Liver (tissue), 9 donors: Measurements from ENCODE around the gene ENTREP3. TPM values are rescaled to one million over a fixed set of nuclear protein-coding genes. Genes with fewer than 3 reads are reported as not detected.

Experiments used
- DNase-seq: peaks from one replicate; pipeline ENCODE4 v3.0.0-alpha.2; 2017; ENCODE audit warnings: low spot score
- H3K27ac ChIP-seq, 2 donors: one replicate each; pipeline ENCODE4 v1.7.0; 2013; ENCODE audit warnings: inconsistent platforms in 2 of 2, low read length in 2 of 2, control low read depth in 1 of 2, low read depth in 1 of 2, mild to moderate bottlenecking in 1 of 2
- H3K27me3 ChIP-seq, 4 donors: one replicate each; pipeline versions ENCODE4 v1.6.1 to v1.7.0; 2013; ENCODE audit warnings: low read length in 3 of 4, inconsistent platforms in 1 of 4, mild to moderate bottlenecking in 1 of 4, moderate library complexity in 1 of 4; ENCODE audit not compliant: control insufficient read depth in 4 of 4, insufficient read depth in 4 of 4
- H3K36me3 ChIP-seq, 4 donors: one replicate each; pipeline versions ENCODE4 v1.6.1 to v1.7.0; 2013; ENCODE audit warnings: low read length in 3 of 4, mild to moderate bottlenecking in 3 of 4, low read depth in 1 of 4, moderate library complexity in 1 of 4; ENCODE audit not compliant: control insufficient read depth in 4 of 4, insufficient read depth in 3 of 4
- H3K4me1 ChIP-seq, 4 donors: one replicate each; pipeline versions ENCODE4 v1.6.1 to v1.7.0; 2013; ENCODE audit warnings: low read length in 3 of 4, mild to moderate bottlenecking in 3 of 4, moderate library complexity in 1 of 4; ENCODE audit not compliant: control insufficient read depth in 4 of 4, insufficient read depth in 4 of 4
- H3K4me3 ChIP-seq, 3 donors: one replicate each; pipeline versions ENCODE4 v1.6.1 to v1.7.0; 2013; ENCODE audit warnings: low read length in 3 of 3, control low read depth in 1 of 3, low read depth in 1 of 3, mild to moderate bottlenecking in 1 of 3
- H3K9ac ChIP-seq, 2 donors: one replicate each; pipeline ENCODE4 v1.7.0; 2013; ENCODE audit warnings: low read length in 2 of 2, mild to moderate bottlenecking in 2 of 2, moderate library complexity in 2 of 2, control low read depth in 1 of 2, low read depth in 1 of 2
- H3K9me3 ChIP-seq, 4 donors: one replicate each; pipeline versions ENCODE4 v1.6.1 to v1.7.0; 2013; ENCODE audit warnings: low read length in 3 of 4; ENCODE audit not compliant: control insufficient read depth in 4 of 4
- CTCF ChIP-seq: fragments of 150-350 bp; IDR thresholded peaks from 2 replicates; pipeline ENCODE4 v1.5.1; 2017; ENCODE audit warnings: improper control_type of control experiment, low read depth, low read length; ENCODE audit not compliant: missing input control
- EGR1 ChIP-seq, 2 donors: IDR thresholded peaks; 2 replicates each; pipeline ENCODE4 v1.6.1; 2016 to 2018; ENCODE audit warnings: antibody characterized with exemption in 2 of 2, low read depth in 2 of 2
- FOXA1 ChIP-seq: IDR thresholded peaks from 2 replicates; pipeline ENCODE4 v1.6.1; 2016; ENCODE audit warnings: antibody characterized with exemption
- GABPA ChIP-seq, 2 donors: IDR thresholded peaks in 1 of 2; conservative IDR thresholded peaks in 1 of 2; 2 replicates each; pipeline ENCODE4 v1.6.1; 2016; ENCODE audit warnings: antibody characterized with exemption in 2 of 2, mild to moderate bottlenecking in 1 of 2, moderate library complexity in 1 of 2
- HNF4A ChIP-seq, 2 donors: conservative IDR thresholded peaks; 2 replicates each; pipeline ENCODE4 v1.6.1; 2016; ENCODE audit warnings: antibody characterized with exemption in 2 of 2, mild to moderate bottlenecking in 2 of 2
- JUND ChIP-seq, 2 donors: IDR thresholded peaks; 2 replicates each; pipeline ENCODE4 v1.6.1; 2016; ENCODE audit warnings: antibody characterized with exemption in 2 of 2
- MAX ChIP-seq: IDR thresholded peaks from 2 replicates; pipeline ENCODE4 v1.6.1; 2016; ENCODE audit warnings: antibody characterized with exemption
- NR2F2 ChIP-seq: IDR thresholded peaks from 2 replicates; pipeline ENCODE4 v1.6.1; 2016; ENCODE audit warnings: antibody characterized with exemption
- RAD21 ChIP-seq, 2 donors: IDR thresholded peaks; 2 replicates each; pipeline ENCODE4 v1.6.1; 2016; ENCODE audit warnings: antibody characterized with exemption in 2 of 2, mild to moderate bottlenecking in 2 of 2
- REST ChIP-seq: IDR thresholded peaks from 2 replicates; pipeline ENCODE4 v1.6.1; 2016; ENCODE audit warnings: antibody characterized with exemption, mild to moderate bottlenecking
- RXRA ChIP-seq, 2 donors: IDR thresholded peaks; 2 replicates each; pipeline ENCODE4 v1.6.1; 2017 to 2018; ENCODE audit warnings: antibody characterized with exemption in 2 of 2, mild to moderate bottlenecking in 1 of 2
- SP1 ChIP-seq: IDR thresholded peaks from 2 replicates; pipeline ENCODE4 v1.6.1; 2018; ENCODE audit warnings: antibody characterized with exemption, mild to moderate bottlenecking
- TAF1 ChIP-seq: conservative IDR thresholded peaks from 2 replicates; pipeline ENCODE4 v1.6.1; 2016; ENCODE audit warnings: antibody characterized with exemption, mild to moderate bottlenecking
- YY1 ChIP-seq: IDR thresholded peaks from 2 replicates; pipeline ENCODE4 v1.6.1; 2016; ENCODE audit warnings: antibody characterized with exemption, mild to moderate bottlenecking
- ZBTB33 ChIP-seq: IDR thresholded peaks from 2 replicates; pipeline ENCODE4 v1.6.1; 2016; ENCODE audit warnings: antibody characterized with exemption
- WGBS: extraction: QIAGEN DNeasy Blood & Tissue Kit; methylation state at CpG from one replicate; pipeline ENCODE4 v1.1.7; 2013; 5-methylcytosine and 5-hydroxymethylcytosine counted together
- polyA plus RNA-seq, 2 donors: library from polyadenylated mRNA; stranded (reverse) in 1 of 2; unstranded in 1 of 2; fragments of 200-250 nt in 1 of 2; fragments of >200 nt in 1 of 2; fragmentation: Nextera tagmentation in 1 of 2; extraction: Ambion mirVana in 1 of 2; gene quantifications; one replicate each; pipeline versions ENCODE4 v1.2.1 to v1.2.3, GENCODE V29; 2013 to 2015
- total RNA-seq, 2 donors: library from RNA; depleted of rRNA; stranded (reverse); fragments of >200 nt; gene quantifications; one replicate each; pipeline ENCODE4 v1.2.3, GENCODE V29; 2014
- donor health status: healthy.
- donor health status: healthy.
- donor health status: healthy.
- donor health status: healthy.
- donor health status: healthy.

ENTREP3 gene
- total and polyA plus RNA-seq, 4 donors: 2.8 to 7.9 (median 3.5) TPM

GRCh38 chr1:155273343-155274245 is 18.3 kb upstream of the ENTREP3 start, which contains the start of gene CLK2:
CLK2 (minus strand) TSS chr1:155273504; CDS start chr1:155270977, 2,527 bp downstream.
- WGBS: 16% methylated on average over 61 of the region's 61 CpGs

More at GRCh38 chr1:155273343-155274245, 18.3 kb upstream of the ENTREP3 start, which contains the start of gene CLK2:
- peak; percentile 94 for DNase-seq
- Histone ChIP-seq H3K4me3 (peak within 1 kb of the TSS; percentile 89 to 97 (median 90)), H3K4me1 (peaks cover 8 to 37% (median 28%) of the 10 kb centered on the region in 4 donors), H3K36me3 (peaks cover 10 to 18% (median 17%) of the 10 kb centered on the region in 4 donors), H3K27me3 (no peaks in the 10 kb centered on the region), H3K9me3 (no peaks in the 10 kb centered on the region), H3K9ac (peak within 1 kb of the TSS; percentile 56 to 77), H3K27ac (peak within 1 kb of the TSS; percentile 80 to 92)
- peak; percentile 66 to 73 for TF ChIP-seq HNF4A (conservative IDR thresholded peaks at IDR 0.05)
- peak; percentile 38 for TF ChIP-seq ZBTB33
- peak; percentile 78 for TF ChIP-seq NR2F2
- TF ChIP-seq TAF1: no peak
- no peak for TF ChIP-seq JUND (IDR thresholded peaks at IDR 0.05)
- TF ChIP-seq REST: peak; percentile 70
- peak in 1 of 2 donors; percentile 88 for TF ChIP-seq EGR1 (IDR thresholded peaks at IDR 0.05; ENCODE audit: low read depth in 2 of 2)
- TF ChIP-seq YY1: peak; percentile 26
- peak; percentile 74 to 85 for TF ChIP-seq RXRA (IDR thresholded peaks at IDR 0.05)
- TF ChIP-seq GABPA (IDR thresholded peaks at IDR 0.05 in 1 of 2, conservative IDR thresholded peaks at IDR 0.05 in 1 of 2): peak in 1 of 2 donors; percentile 77
- TF ChIP-seq FOXA1: peak; percentile 4
- TF ChIP-seq MAX: peak; percentile 81
- TF ChIP-seq SP1: peak; percentile 82
- peak; percentile 22 to 49 for TF ChIP-seq RAD21 (IDR thresholded peaks at IDR 0.05)
- no peak for TF ChIP-seq CTCF
